ENCODE results near the gene APBB2. TPM values are rescaled to one million over a fixed set of nuclear protein-coding genes. Genes with fewer than 3 reads are reported as not detected.
A peak's percentile ranks its signal among the peaks of the same experiment; 100 is the strongest.
"Not testable (repeated sequence)": the region's sequence is repeated elsewhere in the genome, so short reads cannot be mapped to it uniquely, and the experiment has no call there.

Gene APBB2
- total RNA-seq, 4 donors from 2014 or later: 66.3 to 133 (median 90.2) TPM

- Histone ChIP-seq H3K4me1 (peaks cover 0 to 35% (median 5%) of the 10 kb centered on the region in 3 donors), H3K4me3 (no peak overlapping the region), H3K9me3 (no peaks in the 10 kb centered on the region), H3K27ac (peak overlapping the region in 3 of 4 donors; percentile 58 to 66 (median 65)), H3K27me3 (no peaks in the 10 kb centered on the region), H3K36me3 (peaks cover 0 to 5% of the 10 kb centered on the region in 2 donors)
- no peak for TF ChIP-seq POLR2A (IDR thresholded peaks at IDR 0.05)
- peak; percentile 78 to 90 (median 82) for TF ChIP-seq CTCF (IDR thresholded peaks at IDR 0.05)
- TF ChIP-seq POLR2AphosphoS5 (IDR thresholded peaks at IDR 0.05): no peak
- WGBS, 2 donors (ENCODE audit: low coverage in 1 of 2): 36 to 38% methylated on average over 2 to 9 of the region's 12 CpGs
- ATAC-seq: peak; percentile 79
These were observed 305.5 kb downstream of the APBB2 start for GRCh38 chr4:40908702-40909362.

GRCh38 chr4:40908297-40908696, 306.0 kb downstream of the APBB2 start:
- ATAC-seq: peak; percentile 4
- H3K36me3 ChIP-seq: peaks cover 0 to 5% of the 10 kb centered on the region in 2 donors
- peaks cover 0 to 35% (median 5%) of the 10 kb centered on the region in 3 donors for H3K4me1 ChIP-seq
- TF ChIP-seq POLR2A (IDR thresholded peaks at IDR 0.05) (no peak), CTCF (IDR thresholded peaks at IDR 0.05) (no peak), POLR2AphosphoS5 (IDR thresholded peaks at IDR 0.05) (no peak), EP300 (IDR thresholded peaks at IDR 0.05) (no peak)
- H3K4me3 ChIP-seq: no peak overlapping the region
- 87% methylated on average over 3 of the region's 12 CpGs; no CpG with 5 or more reads in 1 of the 2 donors for WGBS, 2 donors (ENCODE audit: low coverage in 1 of 2)
- H3K27ac ChIP-seq: peak overlapping the region in 3 of 4 donors; percentile 58 to 66 (median 65)
- no peaks in the 10 kb centered on the region for H3K9me3 ChIP-seq
- no peaks in the 10 kb centered on the region for H3K27me3 ChIP-seq

- Histone ChIP-seq H3K36me3 (peaks cover 0 to 10% of the 10 kb centered on the region in 2 donors), H3K4me3 (no peak overlapping the region), H3K27me3 (no peaks in the 10 kb centered on the region), H3K27ac (no peak overlapping the region), H3K4me1 (peaks cover 0 to 28% (median 5%) of the 10 kb centered on the region in 3 donors), H3K9me3 (no peaks in the 10 kb centered on the region)
- ATAC-seq: no peak
- WGBS, 2 donors (ENCODE audit: low coverage in 1 of 2): 89 to 95% methylated on average over 6 to 8 of the region's 8 CpGs
- no peak for TF ChIP-seq POLR2A (IDR thresholded peaks at IDR 0.05)
- TF ChIP-seq CTCF (IDR thresholded peaks at IDR 0.05): no peak
- no peak for TF ChIP-seq POLR2AphosphoS5 (IDR thresholded peaks at IDR 0.05)
- no peak for TF ChIP-seq EP300 (IDR thresholded peaks at IDR 0.05)
These were observed 308.9 kb downstream of the APBB2 start for GRCh38 chr4:40905414-40905813.

GRCh38 chr4:40900531-40900930, 313.8 kb downstream of the APBB2 start:
- Histone ChIP-seq H3K36me3 (peaks cover 0 to 12% of the 10 kb centered on the region in 2 donors), H3K4me1 (peaks cover 0 to 15% (median 0%) of the 10 kb centered on the region in 3 donors)
- H3K4me3 ChIP-seq, H3K27ac ChIP-seq, ATAC-seq, H3K27me3 ChIP-seq, H3K9me3 ChIP-seq: not testable (repeated sequence)
- WGBS, 2 donors (ENCODE audit: low coverage in 1 of 2): 82% methylated on average over 2 of the region's 4 CpGs; no CpG with 5 or more reads in 1 of the 2 donors

GRCh38 chr4:40897557-40898203, 316.7 kb downstream of the APBB2 start:
- Histone ChIP-seq H3K27me3 (no peaks in the 10 kb centered on the region), H3K36me3 (peaks cover 0 to 39% of the 10 kb centered on the region in 2 donors), H3K27ac (no peak overlapping the region), H3K9me3 (no peaks in the 10 kb centered on the region), H3K4me3 (no peak overlapping the region), H3K4me1 (peaks cover 0 to 9% (median 0%) of the 10 kb centered on the region in 3 donors)
- 34 to 36% methylated on average over 10 of the region's 10 CpGs for WGBS, 2 donors (ENCODE audit: low coverage in 1 of 2)
- no peak for TF ChIP-seq POLR2A (IDR thresholded peaks at IDR 0.05)
- peak; percentile 46 to 82 (median 64) for TF ChIP-seq CTCF (IDR thresholded peaks at IDR 0.05)
- TF ChIP-seq POLR2AphosphoS5 (IDR thresholded peaks at IDR 0.05): no peak
- no peak for TF ChIP-seq EP300 (IDR thresholded peaks at IDR 0.05)
- ATAC-seq: peak; percentile 58

Data from gastroesophageal sphincter (tissue), 4 donors.